Body of pancreas (tissue), 4 donors: ENCODE measurements around the gene ZDHHC5. TPM values are rescaled to one million over a fixed set of nuclear protein-coding genes. Genes with fewer than 3 reads are reported as not detected.

Experiments
- ATAC-seq: fragments of 150-250 bp; one replicate; pipeline ENCODE4 v1.9.1; 2016
- DNase-seq, 4 donors: peaks; one replicate each; pipeline ENCODE4 v3.0.0-alpha.2; 2019
- H3K27ac ChIP-seq, 4 donors: fragments of 200-600 bp; sonication (generic); 1 replicate in 3 of 4; 2 replicates in 1 of 4; pipeline versions ENCODE4 v1.5.1 to v1.6.1; 2016 to 2019; ENCODE audit warnings: mild to moderate bottlenecking in 1 of 4, mixed read lengths in 1 of 4, moderate library complexity in 1 of 4
- H3K27me3 ChIP-seq, 2 donors: fragments of 200-600 bp; sonication (generic); one replicate each; pipeline ENCODE4 v1.6.0; 2016; ENCODE audit warnings: mild to moderate bottlenecking in 1 of 2
- H3K36me3 ChIP-seq, 2 donors: fragments of 200-600 bp; sonication (generic); replicated peaks in 1 of 2; 2 replicates each; pipeline ENCODE4 v1.5.1; 2016; ENCODE audit warnings: low read depth in 2 of 2; ENCODE audit not compliant: insufficient read depth in 1 of 2
- H3K4me1 ChIP-seq: fragments of 200-600 bp; sonication (generic); one replicate; pipeline ENCODE4 v1.6.0; 2016
- H3K4me3 ChIP-seq, 2 donors: fragments of 200-600 bp; sonication (generic); 1 replicate in 1 of 2; 2 replicates in 1 of 2; pipeline ENCODE4 v1.5.1; 2016 to 2019
- H3K9me3 ChIP-seq, 3 donors: fragments of 200-600 bp; sonication (generic); 1 replicate in 2 of 3; 2 replicates in 1 of 3; pipeline ENCODE4 v1.5.1; 2016
- CTCF ChIP-seq, 7 experiments: fragments of 450-650 bp in 4 of 7; fragments of 200-600 bp in 3 of 7; sonication (generic) in 3 of 7; IDR thresholded peaks; one replicate each; pipeline ENCODE4 v1.5.1; 2016 to 2019; ENCODE audit warnings: antibody characterized with exemption in 7 of 7
- POLR2A ChIP-seq, 3 donors: fragments of 450-650 bp; IDR thresholded peaks; one replicate each; pipeline ENCODE4 v1.6.1; 2016; ENCODE audit warnings: antibody characterized with exemption in 3 of 3, mild to moderate bottlenecking in 2 of 3
- WGBS, 2 donors: methylation state at CpG; one replicate each; pipeline ENCODE4 v1.1.5; 2017; 5-methylcytosine and 5-hydroxymethylcytosine counted together
- intact Hi-C: fragments of 100-400 bp; cut with DNase I; formaldehyde crosslinking; loops from one replicate; pipeline ENCODE4 v1.15.1; 2023
- microRNA counts, 2 donors: library from miRNA; unstranded; fragments of <30 nt; microRNA quantifications; one replicate each; lab custom pipeline; 2017
- microRNA-seq, 2 donors: library from miRNA; unstranded; fragments of <30 nt; microRNA quantifications; one replicate each; pipeline ENCODE4, GENCODE V29; 2016; ENCODE audit warnings: borderline number of aligned reads in 2 of 2, borderline replicate concordance in 2 of 2
- small RNA-seq: library from RNA; depleted of rRNA; stranded (forward); fragments of <200 nt; gene quantifications from one replicate; pipeline ENCODE3, GENCODE V24; 2016
- total RNA-seq, 2 donors: library from RNA; depleted of rRNA; stranded (reverse); fragments of >200 nt; gene quantifications; one replicate each; pipeline ENCODE4 v1.1.0, GENCODE V29; 2016

Gene ZDHHC5
- total RNA-seq, 2 donors from 2014 or later = 17.6 to 48.5 TPM

GRCh38 chr11:57742087-57742452, 74.2 kb downstream of the ZDHHC5 start:
- H3K4me3 ChIP-seq = peak overlapping the region; percentile 81 to 91
- intact Hi-C loops = no loop called here
- H3K36me3 ChIP-seq = no peaks in the 10 kb centered on the region
- no peaks in the 10 kb centered on the region for H3K9me3 ChIP-seq
- no peak for TF ChIP-seq CTCF (IDR thresholded peaks at IDR 0.05)
- TF ChIP-seq POLR2A (IDR thresholded peaks at IDR 0.05) = no peak
- ATAC-seq (no peak), DNase-seq (no peak)
- 3 to 5% methylated on average over 10 of the region's 10 CpGs for WGBS, 2 donors
- peak overlapping the region in 3 of 4 donors; percentile 67 to 94 (median 86) for H3K27ac ChIP-seq
- no peaks in the 10 kb centered on the region for H3K27me3 ChIP-seq
- peaks cover 16% of the 10 kb centered on the region for H3K4me1 ChIP-seq

DNA sequence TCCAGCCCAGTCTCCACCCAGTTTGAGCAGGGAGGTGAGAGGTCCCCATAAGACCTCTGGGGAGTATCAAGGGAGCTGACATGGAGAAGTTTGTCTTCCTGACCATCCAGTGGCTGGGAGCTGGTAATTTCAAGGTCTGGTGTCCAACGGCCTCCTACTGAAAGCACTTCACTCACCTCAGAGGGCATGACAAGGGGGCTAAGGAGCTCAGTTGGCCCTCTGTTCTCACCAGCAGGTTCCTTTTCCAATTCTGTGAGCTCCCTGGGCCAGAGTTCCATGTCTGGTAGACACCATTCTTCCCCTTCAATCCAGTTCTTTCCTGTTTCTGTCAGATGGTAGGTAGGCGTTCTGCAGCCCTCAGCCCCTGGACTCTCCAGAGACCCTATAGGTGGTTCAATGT, 76.4 kb downstream of the ZDHHC5 start:
- no peak overlapping the region for H3K27ac ChIP-seq
- no peak for ATAC-seq
- no peak for TF ChIP-seq CTCF (IDR thresholded peaks at IDR 0.05)
- TF ChIP-seq POLR2A (IDR thresholded peaks at IDR 0.05) = no peak
- H3K4me3 ChIP-seq = no peak overlapping the region
- intact Hi-C loops = no loop called here
- H3K27me3 ChIP-seq = no peaks in the 10 kb centered on the region
- WGBS, 2 donors = 74 to 86% methylated on average over 2 of the region's 2 CpGs
- DNase-seq = no peak
- H3K4me1 ChIP-seq = peaks cover 16% of the 10 kb centered on the region
- no peaks in the 10 kb centered on the region for H3K36me3 ChIP-seq
- H3K9me3 ChIP-seq = no peaks in the 10 kb centered on the region

GRCh38 chr11:57745206-57745605, 77.3 kb downstream of the ZDHHC5 start:
- 82 to 88% methylated on average over 5 of the region's 5 CpGs for WGBS, 2 donors
- H3K27me3 ChIP-seq = no peaks in the 10 kb centered on the region
- DNase-seq (no peak), ATAC-seq (no peak)
- peaks cover 16% of the 10 kb centered on the region for H3K4me1 ChIP-seq
- no peak for TF ChIP-seq POLR2A (IDR thresholded peaks at IDR 0.05)
- no peak for TF ChIP-seq CTCF (IDR thresholded peaks at IDR 0.05)
- no peak overlapping the region for H3K27ac ChIP-seq
- intact Hi-C loops = no loop called here
- no peaks in the 10 kb centered on the region for H3K9me3 ChIP-seq
- H3K36me3 ChIP-seq = no peaks in the 10 kb centered on the region
- no peak overlapping the region for H3K4me3 ChIP-seq

DNA sequence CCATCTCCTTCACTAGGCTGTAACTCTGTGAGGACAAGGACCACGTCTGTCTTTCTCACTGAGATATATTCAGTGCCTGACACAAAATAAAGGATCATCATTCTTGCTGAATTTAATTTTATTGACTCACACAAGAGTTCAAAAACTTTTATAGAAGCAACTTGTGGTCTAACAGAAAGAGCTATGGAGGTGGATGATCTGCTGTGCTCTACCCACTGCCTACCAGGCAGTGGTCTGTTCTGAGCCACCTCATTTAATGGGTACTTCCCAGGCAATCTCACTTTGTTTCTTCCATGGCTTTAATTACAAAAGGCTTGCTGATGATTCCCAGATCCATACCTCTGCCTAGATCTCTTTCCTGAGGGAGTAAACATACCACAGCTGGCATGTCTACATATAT, 79.0 kb downstream of the ZDHHC5 start:
- intact Hi-C loops = no loop called here
- no peak for ATAC-seq

More for the DNA sequence above, 79.0 kb downstream of the ZDHHC5 start:
- no peaks in the 10 kb centered on the region for H3K27me3 ChIP-seq
- H3K36me3 ChIP-seq = no peaks in the 10 kb centered on the region
- H3K27ac ChIP-seq = no peak overlapping the region
- peaks cover 16% of the 10 kb centered on the region for H3K4me1 ChIP-seq
- no peak for DNase-seq
- no peak for TF ChIP-seq POLR2A (IDR thresholded peaks at IDR 0.05)
- no peak for TF ChIP-seq CTCF (IDR thresholded peaks at IDR 0.05)
- WGBS, 2 donors = 83 to 90% methylated on average over 1 of the region's 1 CpG
- H3K4me3 ChIP-seq = no peak overlapping the region
- no peaks in the 10 kb centered on the region for H3K9me3 ChIP-seq

MicroRNAs within 50 kb of the gene (microRNA counts, 767-probe panel; counts per million panel counts)
- 4,757 to 9,974 counts per million in 2 donors for microRNA hsa-miR-130a-3p (lab: Ali Mortazavi, UCI)

Small RNAs within 50 kb of the gene (microRNA-seq; reads per million reads assigned to microRNA genes)
- 3,365 to 5,291 reads per million in 2 donors for gene MIR130A

Small RNAs within 50 kb of the gene (small RNA-seq; reads per million reads assigned to genes)
- gene MIR130A (216 reads per million, percentile 97 among the genes with 10 or more reads in this experiment), gene TMX2-CTNND1 (not detected)

Other genes starting within 250 kb of the ZDHHC5 start
- gene SLC43A3, start 241.0 kb upstream of the ZDHHC5 start, total RNA-seq = 10 to 100 TPM; 23.1 to 30.0 TPM
- gene RTN4RL2, start 207.6 kb upstream of the ZDHHC5 start, total RNA-seq = 1 to 10 TPM in 1 of 2 donors, under 1 TPM in 1; 0.99 to 3.4 TPM
- 100 to 1,000 TPM in 1 of 2 donors, 10 to 100 TPM in 1; 87.7 to 128 TPM for gene SLC43A1, start 152.4 kb upstream of the ZDHHC5 start, total RNA-seq
- 10 to 100 TPM in 1 of 2 donors, 1 to 10 TPM in 1; 5.6 to 24.4 TPM for gene TIMM10, start 137.4 kb upstream of the ZDHHC5 start, total RNA-seq
- gene SMTNL1, start 130.5 kb upstream of the ZDHHC5 start, total RNA-seq = not detected
- 10 to 100 TPM in 1 of 2 donors, 1 to 10 TPM in 1; 7.9 to 17.4 TPM for gene UBE2L6, start 100.4 kb upstream of the ZDHHC5 start, total RNA-seq
- 100 to 1,000 TPM; 166 to 216 TPM for gene SERPING1, start 70.4 kb upstream of the ZDHHC5 start, total RNA-seq
- under 1 TPM in 1 of 2 donors, not detected in 1; 0.26 TPM for gene YPEL4, start 18.2 kb upstream of the ZDHHC5 start, total RNA-seq
- gene CLP1, start 10.4 kb upstream of the ZDHHC5 start, total RNA-seq = 1 to 10 TPM; 3.3 to 7.3 TPM
- 10 to 100 TPM; 15.5 to 17.4 TPM for gene MED19, start 44.1 kb downstream of the ZDHHC5 start, total RNA-seq
- 10 to 100 TPM; 32.9 to 46.8 TPM for gene TMX2, start 44.5 kb downstream of the ZDHHC5 start, total RNA-seq
- 100 to 1,000 TPM in 1 of 2 donors, 10 to 100 TPM in 1; 86.1 to 157 TPM for gene SELENOH, start 73.4 kb downstream of the ZDHHC5 start, total RNA-seq
- gene BTBD18, start 83.7 kb downstream of the ZDHHC5 start, total RNA-seq = not detected
- gene CTNND1, start 93.7 kb downstream of the ZDHHC5 start, total RNA-seq = 100 to 1,000 TPM; 115 to 178 TPM